CD14-positive monocyte (primary cell): ENCODE results near the gene KL. TPM values are rescaled to one million over a fixed set of nuclear protein-coding genes. Genes with fewer than 3 reads are reported as not detected.

Source experiments
- DNase-seq, 3 donors: peaks; one replicate each; pipeline ENCODE4 v3.0.0-alpha.2; 2011 to 2022
- H2AFZ ChIP-seq: 2 replicates; pipeline ENCODE4 v1.6.0; 2012; ENCODE audit warnings: mild to moderate bottlenecking, low read depth, low read length, inconsistent platforms; ENCODE audit not compliant: insufficient read depth, poor library complexity, severe bottlenecking
- H3K27ac ChIP-seq, 2 donors: 1 replicate in 1 of 2; 2 replicates in 1 of 2; pipeline ENCODE4 v1.5.1; 2012 to 2013; ENCODE audit warnings: low read length in 2 of 2, control low read depth in 1 of 2, inconsistent platforms in 1 of 2, low read depth in 1 of 2, mild to moderate bottlenecking in 1 of 2
- H3K27me3 ChIP-seq, 2 donors: one replicate each; pipeline versions ENCODE4 v1.6.0 to v1.6.1; 2011 to 2013; ENCODE audit warnings: low read length in 2 of 2; ENCODE audit not compliant: control insufficient read depth in 2 of 2, insufficient read depth in 2 of 2
- H3K36me3 ChIP-seq, 2 donors: replicated peaks in 1 of 2; 1 replicate in 1 of 2; 2 replicates in 1 of 2; pipeline versions ENCODE4 v1.5.1 to v1.6.1; 2012 to 2013; ENCODE audit warnings: low read length in 2 of 2, control low read depth in 1 of 2, inconsistent platforms in 1 of 2, mild to moderate bottlenecking in 1 of 2; ENCODE audit not compliant: insufficient read depth in 2 of 2, control insufficient read depth in 1 of 2
- H3K4me1 ChIP-seq, 2 donors: 1 replicate in 1 of 2; 2 replicates in 1 of 2; pipeline versions ENCODE4 v1.5.1 to v1.6.1; 2012 to 2013; ENCODE audit warnings: low read length in 2 of 2, control low read depth in 1 of 2, inconsistent platforms in 1 of 2, mild to moderate bottlenecking in 1 of 2, moderate library complexity in 1 of 2; ENCODE audit not compliant: insufficient read depth in 2 of 2, control insufficient read depth in 1 of 2
- H3K4me2 ChIP-seq: replicated peaks from 2 replicates; pipeline ENCODE3; 2012; ENCODE audit warnings: low read length, moderate library complexity, mild to moderate bottlenecking; ENCODE audit not compliant: poor library complexity, severe bottlenecking; ENCODE audit errors: extremely low read depth
- H3K4me3 ChIP-seq, 3 experiments: fragments of 200-600 bp in 1 of 3; sonication (generic) in 1 of 3; replicated peaks in 1 of 3; 1 replicate in 2 of 3; 2 replicates in 1 of 3; pipeline ENCODE4 v1.5.1; 2011 to 2013; ENCODE audit warnings: low read length in 3 of 3, mild to moderate bottlenecking in 3 of 3, control low read depth in 2 of 3, low read depth in 2 of 3, inconsistent platforms in 1 of 3, moderate library complexity in 1 of 3
- H3K79me2 ChIP-seq: 2 replicates; pipeline ENCODE4 v1.6.0; 2012; ENCODE audit warnings: mild to moderate bottlenecking, control low read depth, inconsistent platforms, low read length, moderate library complexity; ENCODE audit not compliant: insufficient read depth
- H3K9ac ChIP-seq: 2 replicates; pipeline ENCODE4 v1.6.0; 2017; ENCODE audit warnings: low read length, mild to moderate bottlenecking; ENCODE audit not compliant: insufficient read depth, poor library complexity, severe bottlenecking
- H3K9me3 ChIP-seq, 2 donors: replicated peaks in 1 of 2; 1 replicate in 1 of 2; 2 replicates in 1 of 2; pipeline versions ENCODE4 v1.5.1 to v1.6.1; 2012 to 2013; ENCODE audit warnings: low read length in 2 of 2, control low read depth in 1 of 2; ENCODE audit not compliant: control insufficient read depth in 1 of 2, insufficient read depth in 1 of 2
- H4K20me1 ChIP-seq: 2 replicates; pipeline ENCODE4 v1.6.0; 2012; ENCODE audit warnings: mild to moderate bottlenecking, low read length, control low read depth, moderate library complexity; ENCODE audit not compliant: insufficient read depth
- H3K27ac Mint-ChIP-seq, 7 donors: one replicate each; pipeline ENCODE4 v1.8.0; 2020; ENCODE audit warnings: mild to moderate bottlenecking in 7 of 7, mixed read lengths in 7 of 7, moderate library complexity in 6 of 7, inconsistent platforms in 2 of 7
- H3K27me3 Mint-ChIP-seq, 3 donors: one replicate each; pipeline ENCODE4 v1.8.0; 2021 to 2022; ENCODE audit warnings: low read depth in 3 of 3, mild to moderate bottlenecking in 3 of 3, mixed read lengths in 3 of 3, moderate library complexity in 3 of 3, inconsistent platforms in 1 of 3
- H3K36me3 Mint-ChIP-seq, 2 donors: one replicate each; pipeline ENCODE4 v1.8.0; 2020; ENCODE audit warnings: mixed read lengths in 2 of 2, inconsistent platforms in 1 of 2, mild to moderate bottlenecking in 1 of 2
- H3K4me1 Mint-ChIP-seq: one replicate; pipeline ENCODE4 v1.8.0; 2020; ENCODE audit warnings: mild to moderate bottlenecking, mixed read lengths
- H3K4me3 Mint-ChIP-seq, 2 donors: one replicate each; pipeline ENCODE4 v1.8.0; 2020; ENCODE audit warnings: mild to moderate bottlenecking in 2 of 2, mixed read lengths in 2 of 2, moderate library complexity in 1 of 2
- H3K9me3 Mint-ChIP-seq, 7 donors: one replicate each; pipeline ENCODE4 v1.8.0; 2020 to 2022; ENCODE audit warnings: mixed read lengths in 7 of 7, mild to moderate bottlenecking in 6 of 7, moderate library complexity in 6 of 7, inconsistent platforms in 2 of 7
- CTCF ChIP-seq: fragments of 200-600 bp; IDR thresholded peaks from one replicate; pipeline ENCODE4 v1.8.0; 2022; ENCODE audit warnings: antibody characterized with exemption, mild to moderate bottlenecking
- WGBS: methylation state at CpG from one replicate; pipeline ENCODE4 v1.1.5; 2013; ENCODE audit warnings: missing lambda C conversion rate; ENCODE audit not compliant: insufficient coverage; 5-methylcytosine and 5-hydroxymethylcytosine counted together
- intact Hi-C, 2 donors: fragments of 100-400 bp; cut with micrococcal nuclease; formaldehyde crosslinking; loops; one replicate each; pipeline versions ENCODE4 v1.15.0 to v1.15.1; 2023
- polyA plus RNA-seq, 3 donors: library from polyadenylated mRNA; depleted of rRNA in 1 of 3; unstranded in 2 of 3; stranded (reverse) in 1 of 3; fragments of 300-500 nt in 2 of 3; fragments of >200 nt in 1 of 3; fragmentation: Illumina TruSeq in 2 of 3; gene quantifications; 1 replicate in 2 of 3; 2 replicates in 1 of 3; pipeline ENCODE4 v1.2.3, GENCODE V29; 2012 to 2021

The KL gene
- polyA plus RNA-seq, 3 donors = 0.24 to 1.4 (median 0.75) TPM

GRCh38 chr13:32978278-32978677 lies 37.9 kb upstream of the KL start:
- no peaks in the 10 kb centered on the region for H3K27me3 ChIP-seq
- WGBS = 75% methylated on average over 2 of the region's 4 CpGs
- DNase-seq = no peak
- Mint-ChIP-seq H3K36me3 (no peaks in the 10 kb centered on the region), H3K4me1 (no peaks in the 10 kb centered on the region), H3K9me3 (peaks cover 0 to 5% (median 1%) of the 10 kb centered on the region in 7 donors), H3K27me3 (peaks cover 0 to 1% (median 0%) of the 10 kb centered on the region in 3 donors), H3K4me3 (no peak overlapping the region), H3K27ac (no peak overlapping the region)
- H2AFZ ChIP-seq = no peak overlapping the region
- no peak overlapping the region for H3K27ac ChIP-seq
- H3K4me1 ChIP-seq = no peaks in the 10 kb centered on the region
- intact Hi-C loops = no loop called here
- H3K9me3 ChIP-seq = no peaks in the 10 kb centered on the region
- H3K9ac ChIP-seq = no peak overlapping the region
- no peaks in the 10 kb centered on the region for H3K36me3 ChIP-seq
- H3K4me2 ChIP-seq = no peak overlapping the region
- H3K4me3 ChIP-seq = no peak overlapping the region
- no peaks in the 10 kb centered on the region for H3K79me2 ChIP-seq
- TF ChIP-seq CTCF = no peak
- no peaks in the 10 kb centered on the region for H4K20me1 ChIP-seq

- WGBS = no CpG with 5 or more reads among the region's 3 CpGs
- Histone ChIP-seq H3K4me3 (no peak overlapping the region), H3K4me1 (no peaks in the 10 kb centered on the region), H4K20me1 (no peaks in the 10 kb centered on the region), H2AFZ (no peak overlapping the region), H3K27ac (no peak overlapping the region), H3K9me3 (no peaks in the 10 kb centered on the region), H3K79me2 (no peaks in the 10 kb centered on the region), H3K36me3 (no peaks in the 10 kb centered on the region), H3K27me3 (no peaks in the 10 kb centered on the region), H3K9ac (no peak overlapping the region), H3K4me2 (no peak overlapping the region)
- DNase-seq = no peak
- Mint-ChIP-seq H3K27me3 (peaks cover 0 to 1% (median 0%) of the 10 kb centered on the region in 3 donors), H3K27ac (no peak overlapping the region), H3K4me3 (no peak overlapping the region), H3K9me3 (peaks cover 0 to 7% (median 0%) of the 10 kb centered on the region in 7 donors), H3K4me1 (no peaks in the 10 kb centered on the region), H3K36me3 (no peaks in the 10 kb centered on the region)
- intact Hi-C loops = no loop called here
- no peak for TF ChIP-seq CTCF
Observed at GRCh38 chr13:32983058-32983457, 33.2 kb upstream of the KL start.
